HUES48 (cell line): Measurements from ENCODE around the gene TMEM129.

Source experiments
- H3K27ac ChIP-seq: one replicate; pipeline ENCODE4 v1.7.0; 2013; ENCODE audit warnings: low read depth, low read length, inconsistent platforms
- H3K27me3 ChIP-seq: 2 replicates; pipeline ENCODE4 v1.6.1; 2013; ENCODE audit warnings: mild to moderate bottlenecking, low read length; ENCODE audit not compliant: control insufficient read depth, insufficient read depth
- H3K36me3 ChIP-seq: 2 replicates; pipeline ENCODE4 v1.6.1; 2013; ENCODE audit warnings: low read length; ENCODE audit not compliant: control insufficient read depth, insufficient read depth
- H3K4me1 ChIP-seq: 2 replicates; pipeline ENCODE4 v1.6.1; 2013; ENCODE audit warnings: mild to moderate bottlenecking, low read length; ENCODE audit not compliant: control insufficient read depth, insufficient read depth
- H3K4me3 ChIP-seq: 2 replicates; pipeline ENCODE4 v1.5.1; 2013; ENCODE audit warnings: mild to moderate bottlenecking, low read depth, low read length
- H3K9ac ChIP-seq: 2 replicates; pipeline ENCODE4 v1.6.1; 2013; ENCODE audit warnings: mild to moderate bottlenecking, low read depth, low read length, moderate library complexity
- H3K9me3 ChIP-seq: 2 replicates; pipeline ENCODE4 v1.6.1; 2013; ENCODE audit warnings: low read length; ENCODE audit not compliant: control insufficient read depth, insufficient read depth

The TMEM129 gene

GRCh38 chr4:1727117-1728031 lies 6.3 kb upstream of the TMEM129 start:
- Histone ChIP-seq H3K4me1 (peaks cover 3% of the 10 kb centered on the region; the same call in 1 of the 2 replicates), H3K27ac (peak overlapping the region; percentile 56), H3K9me3 (no peaks in the 10 kb centered on the region), H3K9ac (no peak overlapping the region), H3K36me3 (peaks cover 94% of the 10 kb centered on the region), H3K27me3 (no peaks in the 10 kb centered on the region), H3K4me3 (no peak overlapping the region)

- H3K9me3 ChIP-seq = no peaks in the 10 kb centered on the region
These were observed 5.2 kb upstream of the TMEM129 start for GRCh38 chr4:1726146-1726934.

GRCh38 chr4:1725521-1725920 lies 4.4 kb upstream of the TMEM129 start:
- Histone ChIP-seq H3K9me3 (no peaks in the 10 kb centered on the region), H3K4me1 (peaks cover 5% of the 10 kb centered on the region; the same call in 1 of the 2 replicates), H3K27ac (no peak overlapping the region), H3K9ac (no peak overlapping the region), H3K27me3 (no peaks in the 10 kb centered on the region), H3K4me3 (no peak overlapping the region), H3K36me3 (peaks cover 76% of the 10 kb centered on the region)

More at GRCh38 chr4:1726146-1726934, 5.2 kb upstream of the TMEM129 start:
- no peaks in the 10 kb centered on the region for H3K27me3 ChIP-seq
- no peak overlapping the region for H3K27ac ChIP-seq
- no peak overlapping the region for H3K9ac ChIP-seq
- H3K4me3 ChIP-seq = no peak overlapping the region
- peaks cover 5% of the 10 kb centered on the region; the same call in 1 of the 2 replicates for H3K4me1 ChIP-seq
- H3K36me3 ChIP-seq = peaks cover 84% of the 10 kb centered on the region

GRCh38 chr4:1723131-1723801 lies 2.1 kb upstream of the TMEM129 start:
- Histone ChIP-seq H3K4me1 (peaks cover 12% of the 10 kb centered on the region), H3K9me3 (no peaks in the 10 kb centered on the region), H3K4me3 (peak overlapping the region; percentile 88; the same call in 1 of the 2 replicates), H3K9ac (no peak overlapping the region), H3K27me3 (no peaks in the 10 kb centered on the region), H3K36me3 (peaks cover 61% of the 10 kb centered on the region), H3K27ac (no peak overlapping the region)

- H3K27ac ChIP-seq = no peak overlapping the region
- H3K9me3 ChIP-seq = no peaks in the 10 kb centered on the region
- peak overlapping the region; percentile 88 for H3K4me3 ChIP-seq
- H3K9ac ChIP-seq = peak overlapping the region; percentile 87
- peaks cover 12% of the 10 kb centered on the region for H3K4me1 ChIP-seq
- no peaks in the 10 kb centered on the region for H3K27me3 ChIP-seq
- H3K36me3 ChIP-seq = peaks cover 61% of the 10 kb centered on the region
These were observed 1.5 kb upstream of the TMEM129 start for GRCh38 chr4:1722551-1723118.

- Histone ChIP-seq H3K27ac (peak overlapping the region; percentile 69), H3K36me3 (peaks cover 60% of the 10 kb centered on the region)
These were observed 785 bp upstream of the TMEM129 start for GRCh38 chr4:1721666-1722550.

GRCh38 chr4:1720163-1720983 lies 750 bp downstream of the TMEM129 start:
- H3K36me3 ChIP-seq = peaks cover 50% of the 10 kb centered on the region
- H3K4me1 ChIP-seq = peaks cover 12% of the 10 kb centered on the region
- H3K9me3 ChIP-seq = no peaks in the 10 kb centered on the region
- peak overlapping the region; percentile 67 for H3K27ac ChIP-seq
- no peaks in the 10 kb centered on the region for H3K27me3 ChIP-seq
- peak overlapping the region; percentile 78 for H3K9ac ChIP-seq
- H3K4me3 ChIP-seq = peak overlapping the region; percentile 94

More at GRCh38 chr4:1721666-1722550, 785 bp upstream of the TMEM129 start:
- H3K4me3 ChIP-seq = peak overlapping the region; percentile 88
- H3K9ac ChIP-seq = peak overlapping the region; percentile 87
- H3K27me3 ChIP-seq = no peaks in the 10 kb centered on the region
- H3K9me3 ChIP-seq = no peaks in the 10 kb centered on the region
- peaks cover 12% of the 10 kb centered on the region for H3K4me1 ChIP-seq

GRCh38 chr4:1718095-1718850 lies 2.9 kb downstream of the TMEM129 start:
- H3K27me3 ChIP-seq = no peaks in the 10 kb centered on the region
- no peaks in the 10 kb centered on the region for H3K9me3 ChIP-seq
- H3K9ac ChIP-seq = no peak overlapping the region
- H3K4me1 ChIP-seq = peaks cover 12% of the 10 kb centered on the region
- no peak overlapping the region for H3K27ac ChIP-seq
- no peak overlapping the region for H3K4me3 ChIP-seq
- H3K36me3 ChIP-seq = peaks cover 29% of the 10 kb centered on the region
